HTERT RPE-1 (cell line): ENCODE results near the gene PGM2.

ENCODE experiments used
- in situ Hi-C: fragments of 300-500 bp; cut with MboI; formaldehyde crosslinking; loops from 4 replicates; pipeline ENCODE4 v1.14.3; 2020; ENCODE audit warnings: low sequenced_read_pairs

The PGM2 gene

GRCh38 chr4:37896206-37896860 is 69.8 kb downstream of the PGM2 start:
- in situ Hi-C loops: no loop called here

- in situ Hi-C loops: no loop called here
Measured at GRCh38 chr4:37902212-37902611, 75.7 kb downstream of the PGM2 start.

- in situ Hi-C loops: no loop called here
Measured at GRCh38 chr4:37902738-37903693, 76.5 kb downstream of the PGM2 start.

- in situ Hi-C loops: no loop called here
Measured at GRCh38 chr4:37903901-37904300, 77.4 kb downstream of the PGM2 start.

- in situ Hi-C loops: no loop called here
Measured at GRCh38 chr4:37904824-37905223, 78.3 kb downstream of the PGM2 start.

GRCh38 chr4:37905533-37906169 is 79.2 kb downstream of the PGM2 start:
- in situ Hi-C loops: no loop called here

GRCh38 chr4:37908488-37909331 is 82.2 kb downstream of the PGM2 start:
- in situ Hi-C loops: no loop called here

- in situ Hi-C loops: no loop called here
Measured at GRCh38 chr4:37909332-37910090, 83.0 kb downstream of the PGM2 start.

GRCh38 chr4:37910091-37910486 is 83.6 kb downstream of the PGM2 start:
- in situ Hi-C loops: no loop called here
